ENCODE results near the gene TMUB1. TPM values are rescaled to one million over a fixed set of nuclear protein-coding genes. Genes with fewer than 3 reads are reported as not detected.

Gene TMUB1
- total and polyA plus RNA-seq, 12 donors: 5.2 to 152 (median 43.4) TPM

DNA sequence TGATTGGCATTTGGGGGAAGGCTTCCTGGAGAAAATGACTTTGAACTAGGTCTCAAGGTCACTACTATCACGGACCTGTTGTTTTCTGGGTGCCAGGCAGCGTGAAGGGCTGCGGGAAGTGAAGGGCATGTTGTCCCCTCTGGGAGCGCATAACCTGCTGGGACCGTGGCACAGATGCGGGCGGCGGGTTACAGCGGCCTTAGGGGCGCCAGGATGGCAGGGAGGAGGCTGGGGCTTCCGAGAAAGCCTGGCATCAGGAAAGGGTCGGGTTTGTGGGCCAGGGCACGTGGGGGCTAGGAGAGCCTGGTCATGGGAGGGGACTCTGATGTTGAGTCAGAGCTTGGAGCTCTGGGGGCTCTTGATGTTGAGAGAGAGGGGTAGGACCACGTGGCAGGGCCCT, 17.8 kb downstream of the TMUB1 start:
- H3K4me3 ChIP-seq: no peak overlapping the region
- intact Hi-C loops (cut with DNase I): no loop called here
- WGBS, 4 donors: 83 to 93% (median 88%) methylated on average over 13 to 14 of the region's 14 CpGs

GRCh38 chr7:151064993-151065392, 18.3 kb downstream of the TMUB1 start:
- Histone ChIP-seq H3K27me3 (no peaks in the 10 kb centered on the region), H3K4me3 (no peak overlapping the region), H3K4me1 (replicated peaks in 1 of 2) (peaks cover 29 to 34% of the 10 kb centered on the region in 2 donors), H3K27ac (no peak overlapping the region), H3K9me3 (replicated peaks in 1 of 3) (no peaks in the 10 kb centered on the region), H3K36me3 (replicated peaks in 1 of 2) (peaks cover 0 to 61% of the 10 kb centered on the region in 2 donors)
- no peak for DNase-seq
- TF ChIP-seq CTCF (IDR thresholded peaks at IDR 0.05) (no peak), POLR2A (IDR thresholded peaks at IDR 0.05) (no peak)
- intact Hi-C loops (cut with DNase I): no loop called here
- 90 to 97% (median 95%) methylated on average over 5 to 6 of the region's 6 CpGs for WGBS, 4 donors

More for the DNA sequence above, 17.8 kb downstream of the TMUB1 start:
- Histone ChIP-seq H3K27ac (no peak overlapping the region), H3K27me3 (no peaks in the 10 kb centered on the region), H3K9me3 (replicated peaks in 1 of 3) (no peaks in the 10 kb centered on the region), H3K36me3 (replicated peaks in 1 of 2) (peaks cover 0 to 66% of the 10 kb centered on the region in 2 donors), H3K4me1 (replicated peaks in 1 of 2) (peaks cover 24 to 30% of the 10 kb centered on the region in 2 donors)
- TF ChIP-seq POLR2A (IDR thresholded peaks at IDR 0.05): no peak
- no peak for TF ChIP-seq CTCF (IDR thresholded peaks at IDR 0.05)
- DNase-seq: no peak

DNA sequence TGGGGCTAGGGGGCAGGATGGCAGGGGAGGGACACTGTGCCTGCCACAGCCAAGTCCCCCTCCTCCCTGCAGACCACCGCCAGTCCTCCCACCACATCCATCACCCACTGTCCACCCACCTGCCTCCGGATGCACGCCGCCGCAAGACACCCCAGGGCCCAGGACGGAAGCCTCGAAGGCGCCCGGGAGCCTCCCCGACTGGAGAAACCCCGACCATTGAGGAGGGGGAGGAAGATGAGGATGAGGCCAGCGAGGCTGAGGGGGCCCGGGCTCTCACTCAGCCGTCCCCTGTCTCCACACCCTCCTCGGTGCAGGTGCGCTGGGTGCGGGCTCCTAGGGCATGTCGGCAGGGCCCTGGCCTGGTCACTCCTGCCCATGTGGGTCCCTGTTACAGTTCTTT, 18.8 kb downstream of the TMUB1 start:
- Histone ChIP-seq H3K36me3 (replicated peaks in 1 of 2) (peaks cover 0 to 56% of the 10 kb centered on the region in 2 donors), H3K9me3 (replicated peaks in 1 of 3) (no peaks in the 10 kb centered on the region), H3K4me3 (no peak overlapping the region), H3K4me1 (replicated peaks in 1 of 2) (peaks cover 30 to 34% of the 10 kb centered on the region in 2 donors), H3K27me3 (no peaks in the 10 kb centered on the region), H3K27ac (no peak overlapping the region)
- DNase-seq: no peak
- no peak for TF ChIP-seq CTCF (IDR thresholded peaks at IDR 0.05)
- TF ChIP-seq POLR2A (IDR thresholded peaks at IDR 0.05): no peak
- 91 to 97% (median 94%) methylated on average over 14 to 18 of the region's 18 CpGs for WGBS, 4 donors
- intact Hi-C loops (cut with DNase I): no loop called here

DNA sequence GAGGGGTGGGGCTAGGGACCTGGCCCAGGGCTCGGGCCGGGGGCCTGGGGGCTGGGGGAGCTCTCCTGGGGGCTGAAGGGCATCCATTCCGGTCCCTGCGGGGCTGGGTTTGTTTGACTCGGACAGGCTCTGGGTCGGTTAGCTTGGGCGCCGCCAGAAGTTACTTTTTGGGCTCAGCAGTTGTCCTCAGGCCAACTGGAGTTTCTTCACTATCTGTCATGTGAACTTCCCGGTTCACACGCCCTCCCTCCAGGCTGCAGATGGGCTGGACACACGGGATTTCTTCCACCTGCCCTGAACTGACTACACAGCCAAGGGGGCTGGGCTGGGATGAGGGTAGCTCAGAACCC, 20.1 kb downstream of the TMUB1 start:
- peaks cover 40 to 44% of the 10 kb centered on the region in 2 donors for H3K4me1 ChIP-seq (replicated peaks in 1 of 2)
- peak in 6 of 7 donors; percentile 73 to 82 (median 79) for DNase-seq
- peak in 1 of 2 donors; percentile 18 for TF ChIP-seq POLR2A (IDR thresholded peaks at IDR 0.05)
- TF ChIP-seq CTCF (IDR thresholded peaks at IDR 0.05): no peak
- intact Hi-C loops (cut with DNase I): no loop called here
- no peaks in the 10 kb centered on the region for H3K27me3 ChIP-seq
- peak overlapping the region in 4 of 5 donors; percentile 66 to 96 (median 76) for H3K27ac ChIP-seq
- peak overlapping the region in 1 of 4 donors; percentile 98 for H3K4me3 ChIP-seq
- WGBS, 4 donors: 0 to 50% (median 30%) methylated on average over 1 to 11 of the region's 11 CpGs
- H3K36me3 ChIP-seq (replicated peaks in 1 of 2): peaks cover 0 to 43% of the 10 kb centered on the region in 2 donors
- no peaks in the 10 kb centered on the region for H3K9me3 ChIP-seq (replicated peaks in 1 of 3)
